Measurements from ENCODE around the gene TRIP10.

DNA sequence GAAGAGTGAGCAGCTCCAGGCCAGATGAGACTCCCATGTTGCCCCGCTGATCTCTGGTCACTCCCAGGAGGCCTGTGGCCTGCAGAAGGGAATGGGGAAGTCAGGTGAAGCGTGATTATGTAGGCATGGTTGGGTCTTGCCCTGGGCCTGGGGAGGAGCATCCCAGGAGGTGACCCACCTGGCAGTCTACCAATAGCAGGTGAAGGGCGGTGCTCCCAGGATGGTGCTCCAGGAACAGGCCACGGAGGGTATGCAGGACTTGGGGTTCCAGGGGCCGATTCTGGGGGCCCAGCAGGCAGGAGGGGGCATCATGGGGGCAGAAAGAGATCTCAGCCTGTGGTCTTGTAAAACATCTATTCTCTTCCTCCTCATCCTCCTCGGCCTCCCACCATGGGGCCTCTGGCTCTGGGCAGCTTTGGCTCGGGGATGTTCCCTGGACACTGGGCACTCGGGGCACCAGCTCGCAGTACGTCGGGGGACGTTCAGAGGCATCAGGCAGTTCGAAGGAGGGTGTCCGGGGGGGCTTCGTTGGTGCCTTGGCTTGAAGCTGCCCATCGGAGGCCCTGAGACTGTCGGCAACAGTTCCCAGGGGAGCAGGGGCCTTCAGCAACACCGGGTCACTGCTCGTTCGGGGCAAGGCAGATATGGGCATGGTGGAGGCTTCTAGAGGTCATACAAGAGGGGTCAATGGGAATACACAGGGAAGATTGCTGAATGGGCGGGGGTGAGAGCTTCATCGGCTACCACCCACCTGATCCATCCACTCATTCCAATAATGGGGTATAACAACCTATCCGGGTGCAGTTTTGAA is 15.4 kb downstream of the TRIP10 start:
- TF ChIP-seq, protein P1, sequence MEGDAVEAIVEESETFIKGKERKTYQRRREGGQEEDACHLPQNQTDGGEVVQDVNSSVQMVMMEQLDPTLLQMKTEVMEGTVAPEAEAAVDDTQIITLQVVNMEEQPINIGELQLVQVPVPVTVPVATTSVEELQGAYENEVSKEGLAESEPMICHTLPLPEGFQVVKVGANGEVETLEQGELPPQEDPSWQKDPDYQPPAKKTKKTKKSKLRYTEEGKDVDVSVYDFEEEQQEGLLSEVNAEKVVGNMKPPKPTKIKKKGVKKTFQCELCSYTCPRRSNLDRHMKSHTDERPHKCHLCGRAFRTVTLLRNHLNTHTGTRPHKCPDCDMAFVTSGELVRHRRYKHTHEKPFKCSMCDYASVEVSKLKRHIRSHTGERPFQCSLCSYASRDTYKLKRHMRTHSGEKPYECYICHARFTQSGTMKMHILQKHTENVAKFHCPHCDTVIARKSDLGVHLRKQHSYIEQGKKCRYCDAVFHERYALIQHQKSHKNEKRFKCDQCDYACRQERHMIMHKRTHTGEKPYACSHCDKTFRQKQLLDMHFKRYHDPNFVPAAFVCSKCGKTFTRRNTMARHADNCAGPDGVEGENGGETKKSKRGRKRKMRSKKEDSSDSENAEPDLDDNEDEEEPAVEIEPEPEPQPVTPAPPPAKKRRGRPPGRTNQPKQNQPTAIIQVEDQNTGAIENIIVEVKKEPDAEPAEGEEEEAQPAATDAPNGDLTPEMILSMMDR (IDR thresholded peaks at IDR 0.05) = no peak
- TF ChIP-seq POLR2A (IDR thresholded peaks at IDR 0.05) = no peak

Measured in thyroid gland (tissue), 4 donors.